HEK293 (cell line): ENCODE measurements around the gene HTR1B.

Experiments
- CTCF ChIA-PET: fragments of 350-600 bp; formaldehyde crosslinking; extraction: SDS; loops from one replicate; lab custom pipeline; 2021; ENCODE audit warnings: antibody characterized with exemption; lab: Yijun Ruan, JAX
- POLR2A ChIA-PET: fragments of 300-600 bp; formaldehyde crosslinking; extraction: SDS; loops from one replicate; lab custom pipeline; 2020; ENCODE audit warnings: antibody characterized with exemption, inconsistent platforms; lab: Yijun Ruan, JAX
- H3K27ac ChIP-seq: fragments of 200-500 bp; sonication (Bioruptor generic); 2 replicates; pipeline ENCODE4 v1.5.1; 2014; ENCODE audit warnings: low read depth, low read length, control low read depth, inconsistent platforms; ENCODE audit errors: extremely low read depth
- H3K36me3 ChIP-seq, 2 experiments: fragments of 200-500 bp in 1 of 2; sonication (Bioruptor generic) in 1 of 2; 1 replicate in 1 of 2; 2 replicates in 1 of 2; pipeline ENCODE4 v1.5.1; 2014 to 2017; ENCODE audit warnings: inconsistent platforms in 2 of 2, low read length in 2 of 2; ENCODE audit not compliant: control insufficient read depth in 2 of 2, insufficient read depth in 1 of 2
- H3K4me1 ChIP-seq: fragments of 200-500 bp; sonication (Bioruptor generic); 2 replicates; pipeline ENCODE4 v1.5.1; 2014; ENCODE audit warnings: mild to moderate bottlenecking, low read length, inconsistent platforms; ENCODE audit not compliant: control insufficient read depth, insufficient read depth
- H3K4me3 ChIP-seq: 2 replicates; pipeline ENCODE4 v1.5.1; 2011; ENCODE audit warnings: low read depth, mild to moderate bottlenecking, control low read depth, low read length, moderate library complexity
- H3K9me3 ChIP-seq: fragments of 200-500 bp; sonication (Bioruptor generic); 2 replicates; pipeline ENCODE4 v1.5.1; 2014; ENCODE audit warnings: low read depth, low read length, inconsistent platforms; ENCODE audit not compliant: control insufficient read depth, insufficient read depth
- GLIS2 ChIP-seq: fragments of 450-650 bp; formaldehyde crosslinking; IDR thresholded peaks from 2 replicates; pipeline ENCODE4 v1.5.1; 2016; ENCODE audit warnings: missing biosample characterization, missing genetic modification characterization
- KLF9 ChIP-seq: fragments of 450-650 bp; formaldehyde crosslinking; IDR thresholded peaks from 2 replicates; pipeline ENCODE4 v1.5.1; 2016; ENCODE audit warnings: missing biosample characterization, missing genetic modification characterization, low read depth
- MZF1 ChIP-seq: fragments of 450-650 bp; formaldehyde crosslinking; IDR thresholded peaks from 2 replicates; pipeline ENCODE4 v1.5.1; 2017; ENCODE audit warnings: missing biosample characterization, missing genetic modification characterization, borderline replicate concordance
- PRDM1 ChIP-seq: fragments of 450-650 bp; formaldehyde crosslinking; IDR thresholded peaks from 2 replicates; pipeline ENCODE4; 2016; ENCODE audit warnings: missing biosample characterization, missing genetic modification characterization
- ZBTB48 ChIP-seq: fragments of 450-650 bp; formaldehyde crosslinking; IDR thresholded peaks from 2 replicates; pipeline ENCODE4 v1.5.1; 2016; ENCODE audit warnings: missing biosample characterization, missing genetic modification characterization
- ZNF248 ChIP-seq: fragments of 450-650 bp; formaldehyde crosslinking; IDR thresholded peaks from 2 replicates; pipeline ENCODE4 v1.5.1; 2017; ENCODE audit warnings: missing biosample characterization, missing genetic modification characterization
- ZNF391 ChIP-seq: fragments of 450-650 bp; formaldehyde crosslinking; IDR thresholded peaks from 2 replicates; pipeline ENCODE4 v1.5.1; 2016; ENCODE audit warnings: low read depth, missing biosample characterization, missing genetic modification characterization, borderline replicate concordance
- ZNF404 ChIP-seq: fragments of 450-650 bp; formaldehyde crosslinking; IDR thresholded peaks from 2 replicates; pipeline ENCODE4 v1.5.1; 2017; ENCODE audit warnings: missing biosample characterization, missing genetic modification characterization
- TF ChIP-seq, protein P1 (sequence below): fragments of 450-650 bp; formaldehyde crosslinking; IDR thresholded peaks from 2 replicates; pipeline ENCODE4 v1.5.1; 2017; ENCODE audit warnings: missing biosample characterization, missing genetic modification characterization
- TF ChIP-seq, protein P2 (sequence below): fragments of 450-650 bp; formaldehyde crosslinking; IDR thresholded peaks from 2 replicates; pipeline ENCODE4 v1.5.0; 2017; ENCODE audit warnings: missing biosample characterization, missing genetic modification characterization, borderline replicate concordance
- TF ChIP-seq, protein P3 (sequence below): fragments of 450-650 bp; formaldehyde crosslinking; conservative IDR thresholded peaks from 2 replicates; pipeline ENCODE4 v1.5.1; 2016; ENCODE audit warnings: low read depth, missing biosample characterization, missing genetic modification characterization
- TF ChIP-seq, protein P4 (sequence below): fragments of 450-650 bp; IDR thresholded peaks from 2 replicates; pipeline ENCODE4 v1.5.1; 2018; ENCODE audit warnings: missing biosample characterization, mild to moderate bottlenecking, missing genetic modification characterization

Gene HTR1B

DNA sequence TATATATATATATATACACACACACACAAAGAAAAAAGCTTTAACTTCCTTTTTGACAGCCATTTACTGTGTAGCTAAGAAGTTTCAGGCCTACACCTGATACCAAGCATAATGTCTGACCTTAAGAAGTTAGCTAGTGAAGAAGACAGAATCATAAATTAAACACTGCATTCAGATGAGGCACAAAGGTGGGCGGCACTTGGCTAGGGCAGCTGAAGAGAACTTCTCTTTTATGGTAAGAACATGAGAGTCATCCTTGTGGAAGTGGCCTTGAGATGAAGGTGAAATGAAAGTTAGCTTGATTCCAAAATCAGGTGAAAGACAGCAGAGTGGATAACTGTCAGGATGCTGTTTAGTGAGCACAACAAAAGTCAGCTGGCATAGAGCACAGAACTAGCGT is 46.5 kb downstream of the HTR1B start:
- H3K36me3 ChIP-seq, result no peaks in the 10 kb centered on the region
- CTCF ChIA-PET, result no interaction called here
- H3K4me3 ChIP-seq, result no peak overlapping the region
- H3K9me3 ChIP-seq, result no peaks in the 10 kb centered on the region
- TF ChIP-seq, protein P1, sequence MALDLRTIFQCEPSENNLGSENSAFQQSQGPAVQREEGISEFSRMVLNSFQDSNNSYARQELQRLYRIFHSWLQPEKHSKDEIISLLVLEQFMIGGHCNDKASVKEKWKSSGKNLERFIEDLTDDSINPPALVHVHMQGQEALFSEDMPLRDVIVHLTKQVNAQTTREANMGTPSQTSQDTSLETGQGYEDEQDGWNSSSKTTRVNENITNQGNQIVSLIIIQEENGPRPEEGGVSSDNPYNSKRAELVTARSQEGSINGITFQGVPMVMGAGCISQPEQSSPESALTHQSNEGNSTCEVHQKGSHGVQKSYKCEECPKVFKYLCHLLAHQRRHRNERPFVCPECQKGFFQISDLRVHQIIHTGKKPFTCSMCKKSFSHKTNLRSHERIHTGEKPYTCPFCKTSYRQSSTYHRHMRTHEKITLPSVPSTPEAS (tag by site-specific recombination), result no peak
- TF ChIP-seq, all 188 proteins: peak for 0
- Histone ChIP-seq H3K4me1 (no peaks in the 10 kb centered on the region), H3K27ac (no peak overlapping the region)
- POLR2A ChIA-PET, result no interaction called here

DNA sequence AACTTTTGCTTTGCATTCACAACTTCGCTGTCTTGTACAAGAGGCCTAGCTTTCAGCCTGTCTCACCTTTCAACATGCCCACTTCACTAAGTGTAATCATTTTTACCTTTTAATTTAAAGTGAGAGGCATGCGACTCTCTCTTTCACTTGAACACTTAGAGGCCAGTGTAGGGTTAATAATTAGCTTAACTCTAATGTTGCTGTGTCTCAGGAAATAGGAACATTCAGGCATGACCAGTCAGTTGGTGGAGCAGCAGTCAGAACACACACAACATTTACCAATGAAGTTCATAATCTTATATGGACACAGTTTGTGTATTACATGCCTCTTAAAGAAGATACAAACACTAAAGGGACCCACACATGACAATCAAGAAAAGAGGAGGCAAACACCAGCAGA is 47.6 kb downstream of the HTR1B start:
- Histone ChIP-seq H3K36me3 (no peaks in the 10 kb centered on the region), H3K9me3 (no peaks in the 10 kb centered on the region), H3K27ac (no peak overlapping the region), H3K4me3 (no peak overlapping the region), H3K4me1 (no peaks in the 10 kb centered on the region)
- CTCF ChIA-PET, result no interaction called here
- no peak for TF ChIP-seq KLF9
- TF ChIP-seq, protein P2, sequence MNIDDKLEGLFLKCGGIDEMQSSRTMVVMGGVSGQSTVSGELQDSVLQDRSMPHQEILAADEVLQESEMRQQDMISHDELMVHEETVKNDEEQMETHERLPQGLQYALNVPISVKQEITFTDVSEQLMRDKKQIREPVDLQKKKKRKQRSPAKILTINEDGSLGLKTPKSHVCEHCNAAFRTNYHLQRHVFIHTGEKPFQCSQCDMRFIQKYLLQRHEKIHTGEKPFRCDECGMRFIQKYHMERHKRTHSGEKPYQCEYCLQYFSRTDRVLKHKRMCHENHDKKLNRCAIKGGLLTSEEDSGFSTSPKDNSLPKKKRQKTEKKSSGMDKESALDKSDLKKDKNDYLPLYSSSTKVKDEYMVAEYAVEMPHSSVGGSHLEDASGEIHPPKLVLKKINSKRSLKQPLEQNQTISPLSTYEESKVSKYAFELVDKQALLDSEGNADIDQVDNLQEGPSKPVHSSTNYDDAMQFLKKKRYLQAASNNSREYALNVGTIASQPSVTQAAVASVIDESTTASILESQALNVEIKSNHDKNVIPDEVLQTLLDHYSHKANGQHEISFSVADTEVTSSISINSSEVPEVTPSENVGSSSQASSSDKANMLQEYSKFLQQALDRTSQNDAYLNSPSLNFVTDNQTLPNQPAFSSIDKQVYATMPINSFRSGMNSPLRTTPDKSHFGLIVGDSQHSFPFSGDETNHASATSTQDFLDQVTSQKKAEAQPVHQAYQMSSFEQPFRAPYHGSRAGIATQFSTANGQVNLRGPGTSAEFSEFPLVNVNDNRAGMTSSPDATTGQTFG (tag by site-specific recombination), result no peak
- TF ChIP-seq, protein P3, sequence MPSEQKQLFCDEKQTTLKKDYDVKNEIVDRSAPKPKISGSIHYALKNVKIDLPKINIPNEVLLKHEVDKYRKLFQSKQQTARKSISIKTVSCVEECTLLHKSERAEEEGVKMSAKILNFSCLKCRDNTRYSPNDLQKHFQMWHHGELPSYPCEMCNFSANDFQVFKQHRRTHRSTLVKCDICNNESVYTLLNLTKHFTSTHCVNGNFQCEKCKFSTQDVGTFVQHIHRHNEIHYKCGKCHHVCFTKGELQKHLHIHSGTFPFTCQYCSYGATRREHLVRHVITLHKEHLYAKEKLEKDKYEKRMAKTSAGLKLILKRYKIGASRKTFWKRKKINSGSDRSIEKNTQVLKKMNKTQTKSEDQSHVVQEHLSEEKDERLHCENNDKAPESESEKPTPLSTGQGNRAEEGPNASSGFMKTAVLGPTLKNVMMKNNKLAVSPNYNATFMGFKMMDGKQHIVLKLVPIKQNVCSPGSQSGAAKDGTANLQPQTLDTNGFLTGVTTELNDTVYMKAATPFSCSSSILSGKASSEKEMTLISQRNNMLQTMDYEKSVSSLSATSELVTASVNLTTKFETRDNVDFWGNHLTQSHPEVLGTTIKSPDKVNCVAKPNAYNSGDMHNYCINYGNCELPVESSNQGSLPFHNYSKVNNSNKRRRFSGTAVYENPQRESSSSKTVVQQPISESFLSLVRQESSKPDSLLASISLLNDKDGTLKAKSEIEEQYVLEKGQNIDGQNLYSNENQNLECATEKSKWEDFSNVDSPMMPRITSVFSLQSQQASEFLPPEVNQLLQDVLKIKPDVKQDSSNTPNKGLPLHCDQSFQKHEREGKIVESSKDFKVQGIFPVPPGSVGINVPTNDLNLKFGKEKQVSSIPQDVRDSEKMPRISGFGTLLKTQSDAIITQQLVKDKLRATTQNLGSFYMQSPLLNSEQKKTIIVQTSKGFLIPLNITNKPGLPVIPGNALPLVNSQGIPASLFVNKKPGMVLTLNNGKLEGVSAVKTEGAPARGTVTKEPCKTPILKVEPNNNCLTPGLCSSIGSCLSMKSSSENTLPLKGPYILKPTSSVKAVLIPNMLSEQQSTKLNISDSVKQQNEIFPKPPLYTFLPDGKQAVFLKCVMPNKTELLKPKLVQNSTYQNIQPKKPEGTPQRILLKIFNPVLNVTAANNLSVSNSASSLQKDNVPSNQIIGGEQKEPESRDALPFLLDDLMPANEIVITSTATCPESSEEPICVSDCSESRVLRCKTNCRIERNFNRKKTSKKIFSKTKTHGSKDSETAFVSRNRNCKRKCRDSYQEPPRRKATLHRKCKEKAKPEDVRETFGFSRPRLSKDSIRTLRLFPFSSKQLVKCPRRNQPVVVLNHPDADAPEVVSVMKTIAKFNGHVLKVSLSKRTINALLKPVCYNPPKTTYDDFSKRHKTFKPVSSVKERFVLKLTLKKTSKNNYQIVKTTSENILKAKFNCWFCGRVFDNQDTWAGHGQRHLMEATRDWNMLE (tag by site-specific recombination), result no peak
- TF ChIP-seq MZF1 (tag by site-specific recombination), result no peak
- TF ChIP-seq ZBTB48 (tag by site-specific recombination), result no peak
- no peak for TF ChIP-seq PRDM1 (tag by site-specific recombination)
- TF ChIP-seq ZNF391 (tag by site-specific recombination), result no peak
- no peak for TF ChIP-seq ZNF248 (tag by site-specific recombination)
- TF ChIP-seq ZNF404 (tag by site-specific recombination), result no peak
- TF ChIP-seq, protein P4, sequence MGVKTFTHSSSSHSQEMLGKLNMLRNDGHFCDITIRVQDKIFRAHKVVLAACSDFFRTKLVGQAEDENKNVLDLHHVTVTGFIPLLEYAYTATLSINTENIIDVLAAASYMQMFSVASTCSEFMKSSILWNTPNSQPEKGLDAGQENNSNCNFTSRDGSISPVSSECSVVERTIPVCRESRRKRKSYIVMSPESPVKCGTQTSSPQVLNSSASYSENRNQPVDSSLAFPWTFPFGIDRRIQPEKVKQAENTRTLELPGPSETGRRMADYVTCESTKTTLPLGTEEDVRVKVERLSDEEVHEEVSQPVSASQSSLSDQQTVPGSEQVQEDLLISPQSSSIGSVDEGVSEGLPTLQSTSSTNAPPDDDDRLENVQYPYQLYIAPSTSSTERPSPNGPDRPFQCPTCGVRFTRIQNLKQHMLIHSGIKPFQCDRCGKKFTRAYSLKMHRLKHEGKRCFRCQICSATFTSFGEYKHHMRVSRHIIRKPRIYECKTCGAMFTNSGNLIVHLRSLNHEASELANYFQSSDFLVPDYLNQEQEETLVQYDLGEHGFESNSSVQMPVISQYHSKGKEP (tag by site-specific recombination), result no peak
- TF ChIP-seq GLIS2 (tag by site-specific recombination), result no peak
- POLR2A ChIA-PET, result no interaction called here
